Type B pancreatic cell (in vitro differentiated cells): ENCODE data around the gene STMP1. TPM values are rescaled to one million over a fixed set of nuclear protein-coding genes. Genes with fewer than 3 reads are reported as not detected.
A peak's percentile ranks its signal among the peaks of the same experiment; 100 is the strongest.

Experiments
- DNase-seq: peaks from one replicate; pipeline ENCODE4 v3.0.0; 2021; ENCODE audit warnings: mixed read lengths; ENCODE audit not compliant: unreplicated experiment; ENCODE audit errors: extremely low spot score
- H3K27ac Mint-ChIP-seq: 2 replicates; pipeline ENCODE4 v1.8.0; 2021; ENCODE audit warnings: mild to moderate bottlenecking, mixed read lengths
- H3K27me3 Mint-ChIP-seq: 2 replicates; pipeline ENCODE4 v1.8.0; 2021; ENCODE audit warnings: mixed read lengths
- H3K36me3 Mint-ChIP-seq: 2 replicates; pipeline ENCODE4 v1.8.0; 2021; ENCODE audit warnings: mixed read lengths
- H3K4me1 Mint-ChIP-seq: one replicate; pipeline ENCODE4 v1.8.0; 2021; ENCODE audit warnings: mixed read lengths; ENCODE audit not compliant: unreplicated experiment
- H3K4me3 Mint-ChIP-seq: 2 replicates; pipeline ENCODE4 v1.8.0; 2021; ENCODE audit warnings: mild to moderate bottlenecking, mixed read lengths
- H3K9me3 Mint-ChIP-seq: 2 replicates; pipeline ENCODE4 v1.8.0; 2021; ENCODE audit warnings: mixed read lengths
- long read RNA-seq: library from polyadenylated mRNA; unstranded; transcript quantifications from one replicate; pipeline ENCODE4 v2.0.0, GENCODE V29; 2020
- total RNA-seq: library from RNA; stranded (reverse); gene quantifications from 2 replicates; pipeline ENCODE4 v1.2.1, GENCODE V29; 2021; ENCODE audit warnings: low replicate concordance
- TF ChIP-seq, protein P1 (sequence below): fragments of 200-600 bp; sonication (generic); conservative IDR thresholded peaks from 2 replicates; pipeline ENCODE4 v1.5.0; 2021; ENCODE audit warnings: antibody characterized with exemption, mild to moderate bottlenecking

STMP1 gene
- 58.2 and 61.1 TPM in 2 replicates for total RNA-seq
- long read RNA-seq, transcript STMP1-202 (3 exons, 2,450 nt) = major isoform, 224 of 236 reads
- long read RNA-seq, partial matches to known transcripts = 1 of 236 reads
- long read RNA-seq, other reads (novel, unspliced or antisense) = 8 of 236 reads

DNA sequence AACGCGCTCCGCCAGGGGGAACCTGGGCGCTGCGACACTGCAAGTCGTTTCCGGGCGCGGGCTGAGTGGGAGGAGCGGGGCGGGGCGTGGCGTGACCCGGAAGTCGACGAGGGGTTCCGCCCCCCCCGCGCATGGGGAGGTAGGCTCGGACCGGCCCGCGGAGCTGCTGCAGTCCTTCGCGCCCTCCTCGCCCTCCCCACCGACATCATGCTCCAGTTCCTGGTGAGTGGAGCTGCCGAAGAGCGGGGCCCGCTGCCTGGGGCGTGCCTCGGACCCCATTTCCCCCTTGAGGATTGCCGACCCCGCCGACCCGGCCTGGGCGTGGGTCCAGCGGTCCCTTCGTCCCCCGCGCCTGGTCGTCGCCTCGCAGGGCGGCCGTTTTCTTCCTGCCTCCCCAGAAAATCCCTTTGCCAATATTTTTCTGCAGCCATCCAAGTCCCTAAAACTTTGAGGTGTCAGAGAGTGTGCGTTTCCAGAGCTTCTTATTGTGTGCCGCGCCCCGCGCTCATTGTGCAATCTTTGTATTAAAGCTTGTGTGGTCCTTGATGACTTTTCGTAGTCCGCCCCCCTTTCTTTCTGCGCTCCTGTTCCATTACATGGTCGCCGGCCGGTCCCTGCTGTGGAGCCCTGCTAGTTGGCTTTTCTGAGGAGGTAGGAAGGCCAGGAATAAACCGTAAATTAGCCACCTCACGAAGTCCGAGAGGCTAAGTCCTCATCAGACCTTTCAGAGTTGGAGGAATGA is at the start of gene STMP1:
Gene STMP1, plus strand, starts transcription at position 142 of the 742 bp plus-strand sequence.
- H3K4me1 Mint-ChIP-seq = peaks cover 35% of the 10 kb centered on the region
- peak within 1 kb of the TSS; percentile 95 for H3K27ac Mint-ChIP-seq
- no peaks in the 10 kb centered on the region for H3K9me3 Mint-ChIP-seq
- TF ChIP-seq, protein P1, sequence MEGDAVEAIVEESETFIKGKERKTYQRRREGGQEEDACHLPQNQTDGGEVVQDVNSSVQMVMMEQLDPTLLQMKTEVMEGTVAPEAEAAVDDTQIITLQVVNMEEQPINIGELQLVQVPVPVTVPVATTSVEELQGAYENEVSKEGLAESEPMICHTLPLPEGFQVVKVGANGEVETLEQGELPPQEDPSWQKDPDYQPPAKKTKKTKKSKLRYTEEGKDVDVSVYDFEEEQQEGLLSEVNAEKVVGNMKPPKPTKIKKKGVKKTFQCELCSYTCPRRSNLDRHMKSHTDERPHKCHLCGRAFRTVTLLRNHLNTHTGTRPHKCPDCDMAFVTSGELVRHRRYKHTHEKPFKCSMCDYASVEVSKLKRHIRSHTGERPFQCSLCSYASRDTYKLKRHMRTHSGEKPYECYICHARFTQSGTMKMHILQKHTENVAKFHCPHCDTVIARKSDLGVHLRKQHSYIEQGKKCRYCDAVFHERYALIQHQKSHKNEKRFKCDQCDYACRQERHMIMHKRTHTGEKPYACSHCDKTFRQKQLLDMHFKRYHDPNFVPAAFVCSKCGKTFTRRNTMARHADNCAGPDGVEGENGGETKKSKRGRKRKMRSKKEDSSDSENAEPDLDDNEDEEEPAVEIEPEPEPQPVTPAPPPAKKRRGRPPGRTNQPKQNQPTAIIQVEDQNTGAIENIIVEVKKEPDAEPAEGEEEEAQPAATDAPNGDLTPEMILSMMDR = peak; percentile 79
- H3K36me3 Mint-ChIP-seq = peaks cover 10% of the 10 kb centered on the region
- H3K27me3 Mint-ChIP-seq = no peaks in the 10 kb centered on the region
- DNase-seq = peak; percentile 99
- peak within 1 kb of the TSS; percentile 97 for H3K4me3 Mint-ChIP-seq

DNA sequence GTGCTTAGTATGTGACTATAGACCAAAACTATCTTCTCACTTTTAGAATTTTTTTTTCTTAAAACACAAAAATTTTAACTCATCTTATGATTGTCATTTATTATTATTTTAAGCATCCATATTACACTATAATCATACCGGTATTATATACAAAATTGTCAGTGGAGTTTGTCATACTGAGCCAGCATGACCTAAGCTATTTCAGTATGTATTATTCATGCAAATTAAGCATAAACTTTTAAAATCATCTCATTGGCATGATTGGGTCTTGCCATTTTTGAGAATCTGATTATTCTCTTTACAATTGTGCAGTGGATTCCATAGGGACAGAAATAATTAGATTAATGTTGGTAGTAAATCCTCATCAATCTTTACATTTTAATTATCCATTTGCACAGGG is 46.2 kb upstream of the STMP1 start:
- H3K4me1 Mint-ChIP-seq = no peaks in the 10 kb centered on the region
- H3K27me3 Mint-ChIP-seq = no peaks in the 10 kb centered on the region
- TF ChIP-seq, protein P1 = no peak
- H3K9me3 Mint-ChIP-seq = no peaks in the 10 kb centered on the region
- H3K4me3 Mint-ChIP-seq = no peak overlapping the region
- no peak for DNase-seq
- no peak overlapping the region for H3K27ac Mint-ChIP-seq
- H3K36me3 Mint-ChIP-seq = peaks cover 8% of the 10 kb centered on the region

DNA sequence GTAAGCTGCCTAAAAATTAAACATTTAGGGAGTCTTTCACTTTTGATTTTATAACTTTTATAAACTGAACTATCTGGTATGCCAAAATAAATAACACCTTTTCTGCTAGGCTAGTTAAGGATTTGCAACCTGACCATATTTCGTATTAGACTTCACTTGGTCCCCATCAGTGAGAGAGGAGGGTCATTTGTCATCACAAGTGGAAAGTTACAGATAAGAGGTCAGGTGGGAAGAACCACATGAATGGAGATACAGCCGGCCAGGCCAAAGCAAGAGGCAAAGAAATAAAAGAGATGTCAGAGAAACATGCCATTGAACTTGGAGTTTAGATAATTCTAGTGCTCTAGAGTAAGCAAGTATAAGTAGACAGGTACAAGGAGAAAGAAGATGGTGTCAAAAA is 44.5 kb upstream of the STMP1 start:
- no peak overlapping the region for H3K27ac Mint-ChIP-seq
- H3K36me3 Mint-ChIP-seq = peaks cover 3% of the 10 kb centered on the region
- no peak overlapping the region for H3K4me3 Mint-ChIP-seq
- H3K9me3 Mint-ChIP-seq = no peaks in the 10 kb centered on the region
- no peaks in the 10 kb centered on the region for H3K4me1 Mint-ChIP-seq
- TF ChIP-seq, protein P1 = no peak
- DNase-seq = no peak
- no peaks in the 10 kb centered on the region for H3K27me3 Mint-ChIP-seq

DNA sequence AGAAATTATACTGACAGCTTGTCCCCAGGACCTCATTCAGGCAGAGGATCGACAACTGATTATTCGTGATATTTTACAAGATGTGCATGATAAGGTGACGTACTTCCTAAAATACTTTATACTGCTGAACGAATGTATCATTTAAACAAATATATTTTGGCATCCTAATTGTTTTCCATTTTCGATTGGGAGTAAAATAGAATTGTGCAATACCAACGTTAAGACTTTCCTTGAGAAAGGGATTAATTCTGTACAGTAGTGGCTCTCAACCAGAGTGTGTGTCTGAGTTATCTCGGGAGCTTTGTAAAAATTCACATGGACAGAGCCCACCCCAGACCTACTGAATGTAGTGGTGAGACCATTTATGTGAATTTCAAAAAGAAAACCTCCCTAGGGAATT is 43.8 kb upstream of the STMP1 start:
- Mint-ChIP-seq H3K27me3 (no peaks in the 10 kb centered on the region), H3K27ac (no peak overlapping the region), H3K36me3 (peaks cover 6% of the 10 kb centered on the region), H3K4me3 (no peak overlapping the region), H3K4me1 (no peaks in the 10 kb centered on the region), H3K9me3 (no peaks in the 10 kb centered on the region)
- DNase-seq = no peak
- TF ChIP-seq, protein P1 = no peak

DNA sequence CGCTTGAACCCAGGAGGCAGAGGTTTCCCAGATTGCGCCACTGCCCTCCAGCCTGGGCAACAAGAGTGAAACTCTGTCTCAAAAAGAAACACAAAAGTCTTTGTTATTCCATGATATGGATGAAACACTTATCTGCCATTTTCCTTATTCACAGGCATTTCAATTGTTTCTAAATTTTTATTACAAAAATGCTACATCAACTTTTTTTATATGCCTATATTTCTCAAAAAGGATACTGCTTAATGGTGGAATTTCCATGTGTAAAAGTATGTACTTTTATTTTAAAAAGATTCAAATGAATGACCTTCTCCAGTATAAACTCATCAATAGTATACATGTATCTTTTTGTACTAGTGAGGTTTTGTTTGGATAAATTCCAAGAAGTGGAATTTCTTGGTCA is 41.9 kb upstream of the STMP1 start:
- Mint-ChIP-seq H3K27me3 (no peaks in the 10 kb centered on the region), H3K4me3 (no peak overlapping the region), H3K27ac (no peak overlapping the region), H3K4me1 (no peaks in the 10 kb centered on the region), H3K36me3 (peaks cover 10% of the 10 kb centered on the region), H3K9me3 (no peaks in the 10 kb centered on the region)
- no peak for DNase-seq
- TF ChIP-seq, protein P1 = no peak
